Rectal smooth muscle tissue (tissue), 1 donor: Measurements from ENCODE around the gene CNKSR2.
"Not testable (repeated sequence)": the region's sequence is repeated elsewhere in the genome, so short reads cannot be mapped to it uniquely, and the experiment has no call there.

Source experiments
- H3K27ac ChIP-seq: one replicate; pipeline ENCODE4 v1.7.0; 2013; ENCODE audit warnings: low read depth, low read length, inconsistent platforms
- H3K27me3 ChIP-seq: one replicate; pipeline ENCODE4 v1.7.0; 2013; ENCODE audit warnings: low read length; ENCODE audit not compliant: control insufficient read depth, insufficient read depth
- H3K36me3 ChIP-seq: one replicate; pipeline ENCODE4 v1.7.0; 2013; ENCODE audit warnings: low read length; ENCODE audit not compliant: control insufficient read depth, insufficient read depth
- H3K4me1 ChIP-seq: one replicate; pipeline ENCODE4 v1.7.0; 2013; ENCODE audit warnings: low read length; ENCODE audit not compliant: control insufficient read depth, insufficient read depth
- H3K4me3 ChIP-seq: one replicate; pipeline ENCODE4 v1.7.0; 2013; ENCODE audit warnings: low read length
- H3K9ac ChIP-seq: one replicate; pipeline ENCODE4 v1.7.0; 2013; ENCODE audit warnings: low read length

The CNKSR2 gene

DNA sequence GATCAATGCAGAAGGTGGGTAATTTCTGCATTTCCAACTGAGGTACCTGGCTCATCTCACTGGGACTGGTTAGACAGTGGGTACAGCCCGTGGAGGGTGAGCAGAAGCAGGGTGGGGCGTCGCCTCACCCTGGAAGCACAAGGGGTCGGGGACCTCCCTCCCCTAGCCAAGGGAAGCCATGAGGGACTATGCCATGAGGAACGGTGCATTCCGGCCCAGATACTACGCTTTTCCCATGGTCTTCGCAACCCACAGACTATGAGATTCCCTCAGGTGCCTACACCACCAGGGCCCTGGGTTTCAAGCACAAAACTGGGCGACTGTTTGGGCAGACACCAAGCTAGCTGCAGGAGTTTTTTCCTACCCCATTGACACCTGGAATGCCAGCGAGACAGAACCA lies 170.4 kb downstream of the CNKSR2 start:
- not testable (repeated sequence) for H3K4me3 ChIP-seq, H3K36me3 ChIP-seq, H3K4me1 ChIP-seq, H3K27me3 ChIP-seq, H3K27ac ChIP-seq, H3K9ac ChIP-seq

DNA sequence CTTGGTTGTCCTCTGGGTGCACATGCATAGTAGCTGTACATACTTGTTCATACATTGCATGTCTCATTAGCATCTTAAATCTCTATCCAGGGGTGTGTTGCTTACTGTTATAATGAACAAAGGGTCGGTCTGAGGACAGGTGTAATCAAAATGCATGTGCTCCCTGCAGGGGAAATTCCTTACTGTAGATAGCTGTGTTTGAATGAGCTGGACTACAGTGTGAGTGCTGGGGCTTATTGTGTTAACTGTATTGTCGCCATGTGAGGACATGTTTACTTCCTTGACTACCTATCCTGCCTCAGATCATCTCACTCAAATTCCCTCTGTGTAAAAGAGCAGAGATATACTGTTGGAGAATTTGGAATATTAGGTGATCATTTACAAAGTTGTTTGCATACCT lies 185.2 kb downstream of the CNKSR2 start:
- Histone ChIP-seq H3K4me1 (no peaks in the 10 kb centered on the region), H3K27me3 (no peaks in the 10 kb centered on the region), H3K36me3 (no peaks in the 10 kb centered on the region), H3K27ac (no peak overlapping the region), H3K4me3 (no peak overlapping the region), H3K9ac (no peak overlapping the region)

DNA sequence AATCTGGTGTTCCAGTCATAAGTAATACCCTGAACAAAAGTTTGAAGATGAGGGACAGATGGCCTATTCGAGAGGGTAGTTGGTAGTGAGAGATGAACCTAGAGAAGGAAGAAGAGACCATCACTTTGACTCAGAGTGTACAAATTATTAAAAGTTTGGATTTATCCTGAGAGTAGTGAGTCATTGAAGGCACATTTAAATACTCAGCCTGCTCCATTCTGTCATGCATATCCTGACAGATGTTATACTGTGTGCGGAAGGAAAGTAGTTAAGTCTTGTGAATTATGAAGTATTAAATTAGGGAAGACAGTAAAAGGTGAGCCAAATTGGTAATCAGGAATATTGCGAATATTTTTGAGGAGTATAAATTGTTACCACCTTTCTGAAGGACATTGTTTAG lies 190.8 kb downstream of the CNKSR2 start:
- Histone ChIP-seq H3K36me3 (no peaks in the 10 kb centered on the region), H3K4me1 (no peaks in the 10 kb centered on the region), H3K27ac (no peak overlapping the region), H3K27me3 (no peaks in the 10 kb centered on the region), H3K9ac (no peak overlapping the region), H3K4me3 (no peak overlapping the region)

DNA sequence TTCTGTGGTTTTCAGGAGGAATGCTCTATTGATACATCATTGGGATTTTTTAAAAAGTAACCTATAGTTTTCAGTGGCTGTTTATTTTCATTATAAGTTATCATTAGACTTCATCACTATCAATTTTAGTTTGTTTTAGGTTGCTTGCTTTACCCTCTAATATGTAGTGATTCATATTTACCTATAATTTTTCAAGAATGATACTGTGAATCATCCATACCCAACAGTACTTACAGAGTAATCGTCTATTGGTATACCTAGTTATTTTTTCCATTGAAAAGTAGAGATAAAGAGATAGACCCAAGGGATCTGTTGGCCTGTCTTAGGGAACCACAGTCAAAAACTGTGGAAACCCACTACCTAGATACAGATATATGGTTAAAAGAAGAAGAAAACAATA lies 200.6 kb downstream of the CNKSR2 start:
- H3K36me3 ChIP-seq: no peaks in the 10 kb centered on the region

DNA sequence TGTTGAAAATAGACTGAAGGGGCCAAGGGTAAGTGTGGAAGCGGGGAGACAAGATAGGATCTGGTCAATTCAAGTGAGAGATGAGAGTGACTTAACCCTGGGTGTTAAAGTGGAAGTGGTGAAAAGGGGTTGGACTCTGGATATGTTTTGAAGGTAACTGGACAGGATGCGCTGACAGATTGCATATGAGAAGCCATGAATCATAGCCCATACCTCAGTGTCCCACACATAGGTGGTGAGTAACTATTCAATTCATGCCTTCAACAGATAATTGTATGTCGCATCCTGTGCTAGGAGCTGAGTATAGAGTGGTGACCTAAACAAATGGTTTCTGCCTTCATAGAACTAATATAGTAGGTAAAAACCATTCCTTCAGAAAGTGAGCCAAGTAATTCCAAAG lies 207.3 kb downstream of the CNKSR2 start:
- Histone ChIP-seq H3K27ac (no peak overlapping the region), H3K36me3 (no peaks in the 10 kb centered on the region), H3K4me1 (no peaks in the 10 kb centered on the region), H3K9ac (no peak overlapping the region), H3K27me3 (no peaks in the 10 kb centered on the region), H3K4me3 (no peak overlapping the region)

More for the DNA sequence above, 200.6 kb downstream of the CNKSR2 start:
- no peaks in the 10 kb centered on the region for H3K27me3 ChIP-seq
- no peak overlapping the region for H3K27ac ChIP-seq
- H3K9ac ChIP-seq: no peak overlapping the region
- no peak overlapping the region for H3K4me3 ChIP-seq
- no peaks in the 10 kb centered on the region for H3K4me1 ChIP-seq

DNA sequence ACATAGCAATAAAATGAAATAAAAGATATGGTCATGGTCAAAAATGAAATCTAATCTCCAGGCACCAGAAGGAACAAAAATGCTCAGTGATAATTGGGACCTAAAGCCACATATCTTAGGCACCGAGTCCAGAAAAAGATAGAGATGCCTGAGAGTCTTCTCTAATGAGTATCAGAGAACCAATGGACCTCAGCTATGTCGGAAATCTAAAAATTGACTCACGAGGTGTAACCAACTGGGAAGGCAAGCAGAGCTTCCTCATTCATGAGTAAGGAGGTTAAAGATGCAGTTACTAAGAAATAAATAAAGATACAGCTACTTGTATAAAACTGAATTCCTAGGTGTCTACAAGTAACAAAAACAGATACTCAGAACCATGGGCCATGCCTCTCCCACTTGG lies 211.8 kb downstream of the CNKSR2 start:
- no peaks in the 10 kb centered on the region for H3K4me1 ChIP-seq
- no peaks in the 10 kb centered on the region for H3K27me3 ChIP-seq
- no peak overlapping the region for H3K27ac ChIP-seq
- no peak overlapping the region for H3K9ac ChIP-seq
- H3K4me3 ChIP-seq: no peak overlapping the region
- H3K36me3 ChIP-seq: no peaks in the 10 kb centered on the region

DNA sequence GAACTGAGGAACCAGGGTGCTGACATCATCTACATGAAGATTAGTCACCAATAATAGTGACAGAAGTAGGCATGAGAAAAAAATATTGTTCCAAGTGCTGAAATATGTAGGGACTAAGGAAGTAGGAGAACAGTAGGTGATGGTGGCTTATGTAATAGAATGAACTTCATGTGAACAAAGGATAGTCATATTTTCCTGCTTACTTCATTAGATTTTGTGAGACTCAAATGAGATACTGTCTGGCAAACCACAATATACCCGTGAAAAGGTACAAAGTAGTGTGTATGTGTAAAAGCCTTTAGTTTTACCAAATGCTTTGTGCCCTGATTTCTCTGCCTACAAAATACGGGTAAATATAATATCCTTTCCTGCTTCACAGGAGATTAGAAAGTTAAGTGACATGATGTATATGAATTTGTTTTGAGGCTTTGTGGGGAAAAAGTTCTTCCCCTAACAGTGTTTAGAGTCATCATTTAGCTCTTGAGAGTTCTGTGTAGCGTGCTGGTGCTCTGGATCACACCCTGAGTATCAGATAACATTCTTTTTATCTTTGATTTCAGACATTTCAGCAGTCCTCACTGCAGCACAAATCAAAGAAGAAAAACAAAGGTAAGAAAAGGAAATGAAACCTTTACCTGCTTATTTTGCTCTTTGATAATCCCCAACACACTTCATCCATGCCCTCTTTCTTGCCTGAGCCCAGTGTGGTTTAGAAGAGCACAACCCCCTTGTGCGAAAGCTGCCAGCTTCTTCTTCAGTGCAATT lies 216.0 kb downstream of the CNKSR2 start:
- no peaks in the 10 kb centered on the region for H3K36me3 ChIP-seq
- no peaks in the 10 kb centered on the region for H3K4me1 ChIP-seq
- H3K4me3 ChIP-seq: no peak overlapping the region
- no peaks in the 10 kb centered on the region for H3K27me3 ChIP-seq
- no peak overlapping the region for H3K9ac ChIP-seq
- H3K27ac ChIP-seq: no peak overlapping the region

DNA sequence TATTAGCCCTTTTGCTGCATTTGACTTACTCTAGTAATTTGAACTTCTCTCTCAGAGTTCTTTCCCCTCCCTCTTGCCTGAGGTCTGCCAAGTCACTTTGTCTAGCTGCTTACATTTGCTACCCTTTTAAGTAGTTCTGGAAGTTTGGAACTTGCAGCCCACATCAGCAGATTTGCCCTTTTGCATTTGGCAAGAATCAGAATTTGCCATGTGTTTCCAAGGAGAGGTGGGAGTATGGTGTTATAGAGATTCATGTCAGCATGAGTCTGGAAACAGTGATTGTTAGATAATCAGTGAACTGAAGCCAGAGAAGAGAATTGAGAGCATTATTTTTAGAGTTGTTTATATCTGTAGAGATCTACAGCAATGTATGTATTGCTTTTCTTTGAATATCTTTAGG lies 231.8 kb downstream of the CNKSR2 start:
- no peaks in the 10 kb centered on the region for H3K4me1 ChIP-seq
- H3K36me3 ChIP-seq: no peaks in the 10 kb centered on the region
- H3K27ac ChIP-seq: no peak overlapping the region
- H3K9ac ChIP-seq: no peak overlapping the region
- no peak overlapping the region for H3K4me3 ChIP-seq
- no peaks in the 10 kb centered on the region for H3K27me3 ChIP-seq

DNA sequence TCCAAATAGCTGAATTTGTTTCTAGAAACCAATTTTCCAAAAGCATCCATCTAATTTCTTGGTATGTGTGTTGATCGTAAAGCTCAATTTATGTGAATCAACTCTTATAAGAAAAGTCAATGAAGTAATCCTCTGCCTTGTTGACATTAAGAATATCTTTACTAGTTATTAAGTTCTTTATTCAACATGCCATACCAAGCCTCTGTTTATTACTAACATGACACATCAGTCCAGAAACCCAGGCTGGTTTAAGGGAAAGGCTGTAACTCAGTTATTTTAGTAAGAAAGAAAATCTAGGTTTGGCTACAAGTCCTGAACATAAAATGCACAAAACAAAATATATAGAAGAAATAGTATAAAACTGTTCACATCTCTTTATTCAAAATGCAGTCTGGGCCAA lies 235.9 kb downstream of the CNKSR2 start:
- Histone ChIP-seq H3K36me3 (no peaks in the 10 kb centered on the region), H3K4me3 (no peak overlapping the region), H3K9ac (no peak overlapping the region), H3K27ac (no peak overlapping the region), H3K27me3 (no peaks in the 10 kb centered on the region), H3K4me1 (no peaks in the 10 kb centered on the region)

DNA sequence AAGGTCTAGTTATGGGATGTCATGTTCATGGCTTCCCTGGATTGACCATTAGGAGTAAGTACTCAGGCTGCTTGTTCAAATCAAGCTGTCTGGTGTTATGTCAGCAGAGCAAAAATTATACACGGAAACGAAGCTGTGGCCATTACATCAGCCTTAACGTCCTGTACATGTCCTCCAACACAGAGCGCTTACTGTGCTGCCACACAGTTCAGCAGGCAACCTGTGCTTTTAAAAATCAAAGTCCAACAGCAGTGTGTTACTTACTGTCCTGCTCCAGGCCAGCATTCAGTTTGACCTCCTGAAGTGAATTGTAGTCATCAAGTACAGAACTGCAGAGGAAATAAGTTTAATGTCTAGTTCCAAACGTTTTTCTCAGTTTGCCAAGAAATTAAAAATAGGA lies 237.9 kb downstream of the CNKSR2 start:
- Histone ChIP-seq H3K9ac (no peak overlapping the region), H3K36me3 (no peaks in the 10 kb centered on the region), H3K4me1 (no peaks in the 10 kb centered on the region), H3K27me3 (no peaks in the 10 kb centered on the region), H3K4me3 (no peak overlapping the region), H3K27ac (no peak overlapping the region)

DNA sequence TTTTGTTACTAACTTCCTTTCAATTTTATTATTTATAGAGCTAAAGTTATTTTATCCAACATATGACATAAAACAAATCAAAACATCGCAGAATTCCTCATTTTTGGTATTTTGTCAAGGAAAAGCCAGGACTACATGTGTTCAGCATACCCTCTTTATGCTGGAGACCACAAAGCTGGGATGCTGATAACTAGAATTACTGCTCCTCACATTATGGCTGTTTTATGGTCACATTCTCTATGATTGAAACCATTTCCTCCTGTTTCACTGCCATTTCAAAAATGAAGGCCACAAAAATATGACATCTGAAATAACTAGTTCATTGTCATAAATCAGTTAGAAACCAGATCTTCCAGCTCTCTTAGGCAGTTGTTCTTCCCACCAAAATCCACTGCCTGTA lies 242.2 kb downstream of the CNKSR2 start:
- Histone ChIP-seq H3K36me3 (no peaks in the 10 kb centered on the region), H3K4me1 (no peaks in the 10 kb centered on the region), H3K4me3 (no peak overlapping the region), H3K27ac (no peak overlapping the region), H3K9ac (no peak overlapping the region), H3K27me3 (no peaks in the 10 kb centered on the region)

DNA sequence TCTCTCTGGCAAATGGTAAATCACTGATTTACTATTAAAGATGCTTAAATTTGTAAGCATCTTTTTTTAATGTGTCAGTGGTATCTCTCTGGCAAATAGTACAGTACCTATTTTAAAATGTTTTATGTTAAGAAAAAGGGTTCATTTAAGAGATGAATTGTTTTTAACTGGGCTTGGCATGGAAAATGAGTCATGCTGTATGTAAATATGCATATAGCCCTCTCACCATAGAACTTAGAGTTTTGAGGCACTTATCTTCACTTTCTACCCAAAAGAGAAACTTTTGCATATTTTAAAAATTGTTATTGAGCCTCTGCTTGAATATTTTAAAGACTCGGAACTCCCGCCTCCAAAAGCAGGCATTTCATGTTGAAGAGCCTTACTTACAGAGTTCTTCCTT lies 246.0 kb downstream of the CNKSR2 start:
- H3K36me3 ChIP-seq: no peaks in the 10 kb centered on the region
- no peak overlapping the region for H3K4me3 ChIP-seq
- no peak overlapping the region for H3K9ac ChIP-seq
- no peaks in the 10 kb centered on the region for H3K4me1 ChIP-seq
- no peak overlapping the region for H3K27ac ChIP-seq
- H3K27me3 ChIP-seq: no peaks in the 10 kb centered on the region

DNA sequence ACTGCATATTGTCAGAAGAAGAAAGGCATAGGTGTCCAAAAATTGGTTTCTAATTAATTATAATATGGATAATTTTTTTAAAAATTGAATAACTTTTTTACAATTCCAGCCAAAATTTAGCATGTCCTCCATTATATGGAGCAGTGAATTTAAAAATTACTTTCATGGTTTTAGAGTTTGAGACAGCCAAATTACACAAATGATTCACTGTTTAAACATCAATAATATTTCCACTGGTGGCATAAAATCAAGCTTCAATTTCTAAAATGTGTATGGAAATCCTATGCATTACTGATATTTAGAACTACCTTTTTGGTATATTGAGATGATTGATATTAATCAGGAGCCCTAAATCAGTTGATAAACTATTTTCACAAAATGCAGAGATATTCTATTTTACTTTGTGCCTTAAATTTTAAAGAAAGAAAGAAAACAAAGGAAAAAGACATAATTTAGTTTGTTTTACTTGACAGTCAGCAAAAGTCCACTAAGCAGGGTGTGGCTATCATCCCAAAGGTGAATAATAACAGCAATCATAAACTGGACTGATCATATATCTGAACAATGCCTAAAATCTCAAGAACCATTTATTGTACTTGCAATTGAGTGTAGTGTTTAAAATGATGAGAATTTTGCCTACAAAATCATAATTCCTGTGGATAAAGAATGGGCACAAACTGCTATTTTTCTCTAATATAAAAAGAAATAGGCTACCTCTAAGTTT lies 249.7 kb downstream of the CNKSR2 start:
- H3K36me3 ChIP-seq: no peaks in the 10 kb centered on the region
- no peaks in the 10 kb centered on the region for H3K4me1 ChIP-seq
- no peak overlapping the region for H3K9ac ChIP-seq
- H3K27ac ChIP-seq: no peak overlapping the region
- H3K27me3 ChIP-seq: no peaks in the 10 kb centered on the region
- no peak overlapping the region for H3K4me3 ChIP-seq
